HL-60 (cell line): ENCODE data around the gene PITPNC1.
A peak's percentile ranks its signal among the peaks of the same experiment; 100 is the strongest.

ENCODE experiments used
- DNase-seq, 2 experiments: peaks; one replicate each; pipeline ENCODE4 v3.0.0-alpha.2; 2010 to 2020; ENCODE audit warnings: low read depth in 1 of 2, low spot score in 1 of 2
- H3K27ac ChIP-seq: fragments of 250-450 bp; sonication (Bioruptor Pico); replicated peaks from 2 replicates; pipeline ENCODE4 v1.5.1; 2020; ENCODE audit warnings: mild to moderate bottlenecking, moderate library complexity
- H3K27me3 ChIP-seq: fragments of 250-450 bp; sonication (Bioruptor Pico); 2 replicates; pipeline ENCODE4 v1.5.1; 2021; ENCODE audit warnings: mild to moderate bottlenecking, moderate library complexity; ENCODE audit not compliant: insufficient read depth, poor library complexity, severe bottlenecking
- H3K4me3 ChIP-seq: replicated peaks from 2 replicates; pipeline ENCODE4 v1.5.1; 2011; ENCODE audit warnings: mild to moderate bottlenecking, control low read depth, low read length; ENCODE audit not compliant: insufficient read depth
- CTCF ChIP-seq: IDR thresholded peaks from one replicate; pipeline ENCODE4 v1.5.1; 2011; ENCODE audit warnings: low read length, control low read depth, inconsistent platforms; ENCODE audit not compliant: insufficient read depth
- GABPA ChIP-seq: IDR thresholded peaks from 2 replicates; pipeline ENCODE4 v1.6.1; 2012; ENCODE audit warnings: low read depth
- POLR2AphosphoS5 ChIP-seq: IDR thresholded peaks from 2 replicates; pipeline ENCODE4 v1.6.1; 2012; ENCODE audit warnings: low read depth
- REST ChIP-seq: IDR thresholded peaks from 2 replicates; pipeline ENCODE4 v1.6.1; 2012; ENCODE audit warnings: low read depth; ENCODE audit not compliant: insufficient replicate concordance
- SPI1 ChIP-seq: IDR thresholded peaks from 2 replicates; pipeline ENCODE4 v1.6.1; 2012; ENCODE audit warnings: low read depth, mild to moderate bottlenecking, borderline replicate concordance

Gene PITPNC1

GRCh38 chr17:67602974-67603373 is 225.9 kb downstream of the PITPNC1 start:
- TF ChIP-seq GABPA (no peak), CTCF (peak; percentile 24)
- Histone ChIP-seq H3K4me3 (no peak overlapping the region), H3K27me3 (no peaks in the 10 kb centered on the region), H3K27ac (no peak overlapping the region)
- DNase-seq = peak in 1 of 2 experiments; percentile 46

- no peak overlapping the region for H3K4me3 ChIP-seq
- H3K27me3 ChIP-seq = no peaks in the 10 kb centered on the region
- DNase-seq = no peak
- no peak overlapping the region for H3K27ac ChIP-seq
- no peak for TF ChIP-seq REST
- TF ChIP-seq CTCF = no peak
- TF ChIP-seq POLR2AphosphoS5 = no peak
- TF ChIP-seq GABPA = no peak
- no peak for TF ChIP-seq SPI1
Observed at GRCh38 chr17:67605256-67605912, 228.3 kb downstream of the PITPNC1 start.

GRCh38 chr17:67606471-67606870 is 229.4 kb downstream of the PITPNC1 start:
- no peak overlapping the region for H3K27ac ChIP-seq
- H3K4me3 ChIP-seq = no peak overlapping the region
- no peak for DNase-seq
- TF ChIP-seq REST (no peak), GABPA (no peak), CTCF (no peak), POLR2AphosphoS5 (no peak), SPI1 (no peak)
- H3K27me3 ChIP-seq = no peaks in the 10 kb centered on the region
